Lung microvascular endothelial cell (primary cell): ENCODE measurements around the gene USB1. TPM values are rescaled to one million over a fixed set of nuclear protein-coding genes. Genes with fewer than 3 reads are reported as not detected.

Source experiments
- DNase-seq, 2 donors: peaks; one replicate each; pipeline versions ENCODE4 v3.0.0 to v3.0.0-alpha.2; 2010; ENCODE audit warnings: low read depth in 2 of 2
- total RNA-seq: library from RNA; depleted of rRNA; stranded (reverse); fragments of >200 nt; gene quantifications from 2 replicates; pipeline ENCODE4 v1.2.1, GENCODE V29; 2014

The USB1 gene
- total RNA-seq, 1 donor from 2014 or later, result 20.8 TPM

GRCh38 chr16:57994361-57994760 is 6.8 kb upstream of the USB1 start:
- DNase-seq, result no peak

GRCh38 chr16:57994778-57995177 is 6.4 kb upstream of the USB1 start:
- peak; percentile 23 to 65 for DNase-seq

GRCh38 chr16:57995721-57996405 is 5.3 kb upstream of the USB1 start:
- DNase-seq, result no peak

- DNase-seq, result no peak
These were observed 4.6 kb upstream of the USB1 start for GRCh38 chr16:57996406-57997175.

GRCh38 chr16:57997176-57997527 is 4.1 kb upstream of the USB1 start:
- DNase-seq, result no peak

GRCh38 chr16:57997528-57998265 is 3.5 kb upstream of the USB1 start:
- no peak for DNase-seq

- no peak for DNase-seq
These were observed 2.7 kb upstream of the USB1 start for GRCh38 chr16:57998486-57998885.

- peak in 1 of 2 donors; percentile 17 for DNase-seq
These were observed 2.2 kb upstream of the USB1 start for GRCh38 chr16:57998992-57999365.

GRCh38 chr16:57999366-57999970 is 1.7 kb upstream of the USB1 start:
- peak; percentile 38 to 48 for DNase-seq

- no peak for DNase-seq
These were observed 1.1 kb upstream of the USB1 start, which contains the start of gene ZNF319 for GRCh38 chr16:57999971-58000705. Gene ZNF319, minus strand, starts transcription at chr16:58000672. Its CDS starts 2,407 bp downstream, at chr16:57998265.

GRCh38 chr16:58001781-58002415 is 691 bp downstream of the USB1 start:
- no peak for DNase-seq

GRCh38 chr16:58002416-58002800 is 1.2 kb downstream of the USB1 start:
- no peak for DNase-seq

GRCh38 chr16:58002936-58003335 is 1.7 kb downstream of the USB1 start:
- DNase-seq, result no peak

- DNase-seq, result peak in 1 of 2 donors; percentile 80
These were observed 3.5 kb downstream of the USB1 start for GRCh38 chr16:58004736-58005135.

GRCh38 chr16:58009856-58010416 is 8.7 kb downstream of the USB1 start:
- no peak for DNase-seq

- no peak for DNase-seq
These were observed 9.7 kb downstream of the USB1 start for GRCh38 chr16:58010886-58011285.

GRCh38 chr16:58011652-58012051 is 10.4 kb downstream of the USB1 start:
- peak in 1 of 2 donors; percentile 36 for DNase-seq

- DNase-seq, result peak in 1 of 2 donors; percentile 38
These were observed 11.3 kb downstream of the USB1 start for GRCh38 chr16:58012481-58012880.

GRCh38 chr16:58013201-58013956 is 12.2 kb downstream of the USB1 start:
- DNase-seq, result no peak
